Stimulated activated CD8-positive, alpha-beta memory T cell treated with anti-CD3 and anti-CD28 coated beads, Interleukin-4, amount 100 ng/mL, for 24 hours (primary cell): ENCODE data around the gene AFMID.
A peak's percentile ranks its signal among the peaks of the same experiment; 100 is the strongest.

Source experiments
- DNase-seq: peaks from one replicate; pipeline ENCODE4 v3.0.0-alpha.2; 2020; ENCODE audit warnings: low read depth

AFMID gene

DNA sequence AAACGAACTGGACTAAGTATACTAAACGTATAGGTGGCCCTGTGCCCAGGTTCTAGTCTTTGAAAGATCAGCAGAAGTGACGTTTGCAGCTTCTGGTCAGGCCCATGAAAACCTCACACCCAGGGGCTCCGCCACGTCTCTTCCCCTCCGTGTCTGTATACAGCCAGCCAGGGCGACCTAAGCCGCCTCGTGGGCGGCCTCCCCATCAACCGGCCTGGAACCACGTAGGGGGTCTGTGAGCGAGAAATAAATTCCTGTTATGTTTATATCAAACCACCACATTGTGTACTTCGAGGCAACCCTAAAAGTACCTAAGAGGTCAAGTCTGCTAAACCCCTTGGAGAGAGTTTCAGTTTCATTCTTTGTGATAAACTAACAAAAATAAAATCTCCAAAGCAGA, 7.1 kb upstream of the AFMID start:
- DNase-seq, result no peak

DNA sequence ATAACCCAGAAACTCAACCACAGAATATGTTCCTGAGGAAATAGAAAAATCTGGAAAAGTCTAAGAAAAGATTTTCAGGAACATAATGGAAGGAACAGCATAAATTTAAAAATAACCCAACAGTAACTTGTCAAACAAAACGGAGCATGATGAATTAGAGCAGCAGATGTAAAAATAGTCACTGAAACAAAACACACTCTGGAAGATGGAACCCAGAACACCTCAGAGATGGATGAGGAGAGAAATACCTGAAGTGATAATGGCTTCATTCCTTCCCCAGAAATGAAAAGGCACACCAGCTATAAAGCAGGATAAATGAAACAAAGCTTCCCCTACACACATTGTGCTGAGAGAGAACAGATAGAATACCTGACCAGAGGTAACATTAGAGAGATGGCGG, 6.7 kb upstream of the AFMID start:
- no peak for DNase-seq

DNA sequence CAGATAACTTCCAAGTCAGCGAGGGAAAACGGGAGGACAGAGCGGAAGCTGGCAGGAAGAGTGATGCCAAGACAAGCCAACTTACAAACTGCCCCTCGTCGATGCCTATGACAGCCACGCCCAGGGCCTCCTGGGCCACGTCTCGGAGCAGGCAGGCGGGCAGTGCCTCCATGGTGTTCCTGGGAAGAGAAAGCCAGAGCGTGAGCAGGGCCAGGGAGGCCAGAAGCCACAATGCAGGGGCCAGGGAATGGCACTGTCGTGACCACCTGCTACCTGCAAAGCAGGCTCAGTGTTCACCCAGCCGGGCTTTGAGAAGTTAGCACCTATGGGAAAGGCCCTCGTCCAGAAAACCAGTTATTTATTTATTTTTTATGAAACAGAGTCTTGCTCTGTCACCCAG, 4.7 kb upstream of the AFMID start:
- DNase-seq, result no peak

DNA sequence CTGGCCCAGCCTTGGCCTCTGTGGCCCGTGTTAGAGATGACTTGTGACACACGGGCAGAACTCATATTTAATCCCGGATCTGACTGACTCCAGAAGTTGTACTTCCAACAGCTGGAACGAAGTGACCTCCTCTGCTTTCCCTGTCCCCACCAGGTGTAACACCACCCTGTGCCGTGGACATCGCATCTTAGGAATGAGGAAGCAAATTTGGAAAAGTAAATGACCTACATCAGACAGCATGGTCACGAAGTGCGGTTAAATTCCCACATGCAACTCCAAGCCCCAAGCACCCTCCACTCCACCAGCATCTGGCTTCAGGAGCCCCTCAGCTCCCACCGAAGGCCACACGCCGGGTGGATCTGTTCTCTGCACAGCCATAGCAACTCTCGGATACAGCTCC, 3.2 kb upstream of the AFMID start:
- no peak for DNase-seq

DNA sequence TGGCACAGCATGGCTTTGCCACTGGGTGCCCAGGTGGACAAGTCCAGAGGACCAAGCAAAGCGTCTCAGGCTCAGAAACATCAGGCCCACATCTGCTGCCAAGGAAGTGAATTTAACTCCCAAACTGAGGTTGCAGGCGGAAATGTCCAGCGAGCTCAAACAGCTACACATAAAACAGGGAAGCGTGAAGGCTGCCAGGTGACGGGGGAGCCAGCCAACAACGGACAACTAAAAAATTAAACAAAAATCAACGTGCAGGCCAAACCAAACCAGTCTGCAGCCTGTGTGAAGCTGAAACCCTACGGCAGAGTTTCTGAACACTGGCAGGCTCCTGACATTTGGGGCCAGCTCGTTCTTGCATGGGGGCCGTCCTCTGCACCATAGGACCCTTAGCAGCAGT, 2.8 kb upstream of the AFMID start:
- DNase-seq, result no peak

DNA sequence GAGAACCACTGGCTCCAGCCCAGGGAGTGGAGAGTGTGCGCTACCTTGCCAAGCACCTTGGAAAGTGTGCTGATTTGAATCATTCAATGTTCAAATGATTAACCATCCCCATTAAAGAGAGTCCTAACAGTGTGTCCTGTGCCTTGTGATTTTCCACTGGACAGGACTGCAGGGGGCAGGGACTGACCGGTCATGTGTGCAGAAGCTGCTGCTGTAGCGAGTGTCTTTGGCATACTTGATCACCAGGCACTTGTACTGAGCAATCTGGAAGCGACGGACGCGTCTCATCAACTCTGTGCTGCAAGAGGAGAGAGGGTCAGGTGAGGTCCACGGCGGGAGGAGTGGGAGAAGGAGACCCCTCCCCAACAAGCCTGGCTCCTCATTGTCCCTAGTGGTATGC, 2.3 kb upstream of the AFMID start:
- no peak for DNase-seq

DNA sequence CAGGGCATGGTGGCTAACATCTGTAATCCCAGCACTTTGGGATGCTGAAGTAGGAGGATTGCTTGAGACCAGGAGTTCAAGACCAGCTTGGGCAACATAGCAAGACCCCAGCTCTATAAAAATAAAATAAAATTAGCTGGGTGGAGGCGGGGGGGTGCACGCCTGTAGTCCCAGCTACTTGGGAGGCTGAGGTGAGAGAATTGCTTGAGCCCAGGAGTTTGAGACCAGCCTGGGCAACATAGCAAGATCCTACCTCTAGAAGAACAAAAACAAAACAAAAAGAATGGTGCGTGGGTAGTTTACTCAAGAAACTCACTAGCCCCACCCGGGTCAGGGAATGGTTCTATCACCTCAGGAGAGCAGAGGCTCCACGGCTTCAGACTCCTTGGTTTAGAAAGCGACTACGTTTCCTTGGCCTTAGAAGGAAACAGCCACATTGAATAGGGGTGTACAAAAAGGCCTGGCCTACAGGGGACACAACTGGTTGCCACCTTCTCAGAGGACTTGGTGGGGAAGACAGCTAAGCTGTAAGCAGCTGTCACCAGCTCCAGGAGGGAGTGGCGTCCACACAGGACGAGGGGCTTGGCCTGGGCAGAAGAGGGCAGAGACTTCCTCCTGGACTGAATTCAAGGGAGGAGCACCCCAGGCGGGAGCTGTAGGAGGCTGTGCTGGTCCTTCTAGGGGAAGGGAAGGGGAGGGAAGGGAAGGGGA, 1.0 kb upstream of the AFMID start:
- no peak for DNase-seq

DNA sequence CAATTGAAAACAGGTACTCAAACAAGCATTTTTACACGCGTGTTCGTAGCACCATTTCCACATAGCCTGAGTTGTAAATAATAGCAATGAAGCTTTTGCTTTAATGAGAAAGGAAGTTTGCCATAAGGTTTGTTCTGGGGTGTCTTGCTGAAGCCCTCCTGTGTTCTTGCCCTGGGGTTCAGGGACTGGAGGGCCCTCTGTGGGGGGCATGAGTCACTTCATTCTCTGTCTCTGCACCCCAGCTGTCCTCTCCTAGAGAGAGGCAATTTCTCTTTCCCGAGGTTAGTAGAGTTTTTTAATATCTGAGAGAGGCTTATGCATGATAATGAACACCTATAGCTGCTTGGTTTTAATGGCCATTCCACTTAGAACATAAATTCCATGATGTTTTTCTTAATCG, 9.6 kb downstream of the AFMID start:
- DNase-seq, result no peak

DNA sequence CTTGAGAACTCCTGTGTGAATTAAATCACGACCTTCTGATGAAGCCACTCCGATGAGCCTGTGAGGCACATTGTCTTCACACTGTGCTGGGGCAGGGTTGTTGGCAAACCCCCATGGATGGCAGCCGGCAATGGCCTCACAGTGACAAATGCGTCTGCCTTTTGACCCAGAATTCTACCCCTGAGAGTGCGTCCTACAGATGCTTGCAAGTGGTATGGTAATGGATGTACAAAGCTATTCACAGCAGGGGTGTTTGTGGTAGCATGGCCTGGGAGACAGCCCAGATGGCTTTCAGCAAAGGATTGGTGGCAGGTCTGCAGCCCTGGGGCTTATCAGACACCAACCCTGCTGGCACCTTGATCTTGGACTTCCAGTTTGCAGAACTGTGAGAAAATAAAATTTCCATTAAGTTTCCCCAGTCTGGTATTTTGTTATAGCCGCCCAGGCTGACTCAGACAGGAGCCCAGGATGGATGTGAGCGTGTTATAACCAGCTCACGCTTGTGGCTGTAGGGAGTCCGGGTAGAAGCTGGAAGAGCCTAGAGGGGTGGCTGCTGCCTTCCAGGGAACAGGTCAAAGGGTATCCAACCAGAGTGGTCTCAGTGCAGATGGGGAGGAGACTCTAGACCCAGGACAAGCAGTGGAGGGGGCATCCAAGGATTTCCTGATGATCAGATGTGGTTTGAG, 10.1 kb downstream of the AFMID start:
- DNase-seq, result no peak

DNA sequence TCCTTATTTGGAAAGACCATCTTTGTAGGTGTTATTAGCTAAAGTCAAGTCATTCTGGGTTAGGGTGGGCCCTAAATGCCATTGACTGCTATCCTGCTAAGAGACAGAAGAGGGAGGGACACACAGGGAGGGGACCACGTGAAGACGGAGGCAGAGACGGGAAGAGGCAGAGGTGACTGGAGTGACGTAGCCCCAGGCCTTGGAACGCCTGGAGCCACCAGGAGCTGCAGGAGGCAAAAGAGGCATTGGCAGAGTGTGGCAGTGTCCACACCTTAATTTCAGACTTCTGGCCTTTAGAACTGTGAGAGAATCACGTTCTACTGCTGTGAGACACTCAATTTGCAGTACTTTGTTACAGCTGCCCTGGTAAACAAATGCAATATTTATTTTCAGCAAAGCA, 13.3 kb downstream of the AFMID start:
- no peak for DNase-seq

DNA sequence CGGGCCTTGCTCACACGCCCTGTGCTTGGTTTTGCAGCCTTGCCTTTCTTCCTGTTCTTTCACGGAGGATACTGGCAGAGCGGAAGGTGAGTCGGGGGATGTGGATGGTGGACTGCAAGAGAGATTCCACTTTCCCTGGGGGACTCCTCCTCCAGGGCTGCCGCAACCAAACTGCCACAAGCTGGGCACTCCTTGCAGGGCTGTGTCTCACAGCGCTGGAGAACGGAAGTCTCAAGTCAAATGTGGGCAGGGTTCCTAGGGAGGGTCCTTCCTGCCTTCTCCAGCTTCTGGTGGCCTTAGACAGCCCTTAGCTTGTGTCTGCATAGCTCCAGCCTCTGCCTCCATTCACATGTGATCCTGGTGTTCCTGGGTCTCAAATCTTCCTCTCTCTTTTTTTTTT, 15.5 kb downstream of the AFMID start:
- no peak for DNase-seq

DNA sequence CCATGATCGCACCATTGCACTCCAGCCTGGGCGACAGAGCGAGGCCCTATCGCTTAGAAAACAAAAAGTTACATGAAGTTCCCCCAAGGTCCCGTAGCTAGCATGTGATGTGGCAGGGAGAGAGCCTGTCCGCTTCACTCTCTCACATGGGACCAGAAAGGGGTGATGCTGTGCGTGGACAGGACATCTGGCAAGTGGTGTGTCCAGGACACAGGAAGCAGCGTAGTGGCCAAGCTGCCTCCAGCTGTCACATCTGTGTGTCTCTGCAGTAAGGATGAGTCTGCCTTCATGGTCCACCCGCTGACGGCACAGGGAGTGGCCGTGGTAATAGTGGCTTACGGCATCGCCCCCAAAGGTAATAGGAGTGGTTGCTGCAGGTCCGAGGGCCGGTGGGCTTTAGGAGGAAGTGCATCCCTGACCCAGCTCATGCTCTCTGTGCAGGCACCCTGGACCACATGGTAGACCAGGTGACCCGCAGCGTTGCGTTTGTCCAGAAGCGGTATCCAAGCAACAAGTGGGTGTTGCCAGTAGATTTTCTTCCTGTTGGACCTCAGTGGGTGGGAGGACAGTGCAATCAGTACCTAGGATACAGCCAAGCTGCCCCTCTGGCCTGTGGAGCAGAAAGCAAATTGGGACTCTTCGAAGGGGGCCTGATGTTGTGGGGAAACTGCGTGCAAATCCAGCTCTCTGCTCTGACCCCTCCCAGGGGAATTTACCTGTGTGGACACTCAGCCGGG, 17.4 kb downstream of the AFMID start:
- no peak for DNase-seq

DNA sequence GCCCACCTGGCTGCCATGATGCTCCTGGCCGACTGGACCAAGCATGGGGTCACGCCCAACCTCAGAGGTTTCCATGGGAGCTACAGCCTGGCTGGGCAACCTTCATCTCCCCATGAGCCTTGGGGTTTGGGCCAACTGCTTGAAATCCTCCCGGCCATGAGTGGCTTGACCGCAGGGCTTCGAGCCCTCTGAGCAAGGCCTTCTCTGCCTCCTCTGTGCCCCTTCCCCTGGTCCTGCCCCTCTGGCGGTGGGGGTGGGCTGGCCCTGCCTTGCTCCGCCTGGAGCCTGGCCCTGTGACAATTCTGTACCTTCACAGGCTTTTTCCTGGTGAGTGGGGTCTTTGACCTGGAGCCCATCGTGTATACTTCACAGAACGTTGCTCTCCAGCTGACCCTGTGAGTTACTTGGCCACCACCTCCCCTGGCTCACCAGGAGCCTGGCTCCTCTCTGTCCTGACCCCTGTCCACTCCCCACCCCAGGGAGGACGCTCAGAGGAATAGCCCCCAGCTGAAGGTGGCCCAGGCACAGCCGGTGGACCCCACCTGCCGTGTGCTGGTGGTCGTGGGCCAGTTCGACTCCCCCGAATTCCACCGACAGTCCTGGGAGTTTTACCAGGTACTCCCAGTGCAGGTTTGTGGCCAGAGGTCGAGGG, 18.1 kb downstream of the AFMID start:
- no peak for DNase-seq

DNA sequence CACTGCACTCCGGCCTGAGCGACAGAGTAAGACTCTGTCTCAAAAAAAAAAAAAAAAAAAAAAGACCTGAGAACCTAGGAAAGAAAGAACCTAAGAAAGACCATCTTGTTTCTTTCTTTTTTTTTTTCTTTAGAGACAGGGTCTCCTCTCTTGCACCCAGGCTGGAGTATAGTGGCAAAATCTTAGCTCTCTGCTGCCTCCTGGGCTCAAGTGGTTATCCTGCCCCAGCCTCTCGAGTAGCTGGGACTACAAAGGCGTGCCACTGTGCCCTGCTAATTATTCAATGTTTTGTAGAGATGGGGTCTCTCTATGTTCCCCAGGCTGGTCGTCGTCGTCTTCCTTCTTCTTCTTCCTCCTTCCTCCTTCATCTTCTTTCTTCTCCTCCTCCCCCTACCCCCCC, 19.1 kb downstream of the AFMID start:
- DNase-seq, result no peak

DNA sequence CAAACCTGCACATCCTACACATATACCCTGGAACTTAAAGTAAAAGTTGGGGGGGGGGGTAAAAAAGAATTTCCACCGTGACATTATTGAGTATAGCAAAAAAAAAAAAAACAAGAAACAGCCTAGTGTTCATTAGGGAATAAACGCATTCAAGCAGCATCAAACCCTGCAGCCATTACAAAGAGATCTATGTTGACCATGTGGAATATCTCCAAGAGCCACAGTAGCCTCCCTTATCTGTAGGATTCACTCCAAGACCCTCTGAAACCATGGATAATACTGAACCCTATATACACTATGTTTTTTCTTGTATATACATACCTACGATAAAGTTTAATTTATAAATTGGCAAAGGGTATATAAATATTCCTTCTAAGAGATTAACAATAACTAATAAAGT, 21.3 kb downstream of the AFMID start:
- DNase-seq, result no peak

DNA sequence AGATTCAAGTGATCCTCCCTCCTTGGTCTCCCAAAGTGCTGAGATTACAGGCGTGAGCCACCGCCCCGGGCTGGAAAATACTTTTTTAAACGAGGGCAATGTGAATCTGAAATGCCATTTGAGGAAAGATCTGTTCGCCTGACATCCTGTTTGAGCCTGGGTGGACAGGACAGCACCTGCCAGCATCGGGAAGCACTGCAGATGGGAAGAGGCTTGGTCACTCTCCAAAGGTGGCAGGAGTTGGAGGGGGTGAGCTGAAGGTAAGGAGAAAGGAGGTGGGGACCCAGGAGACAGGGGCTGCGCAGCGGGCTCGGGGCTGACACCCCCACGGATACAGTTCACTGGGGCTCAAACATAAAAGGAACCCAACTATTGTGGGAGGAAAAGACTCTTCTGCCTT, 22.9 kb downstream of the AFMID start:
- no peak for DNase-seq

DNA sequence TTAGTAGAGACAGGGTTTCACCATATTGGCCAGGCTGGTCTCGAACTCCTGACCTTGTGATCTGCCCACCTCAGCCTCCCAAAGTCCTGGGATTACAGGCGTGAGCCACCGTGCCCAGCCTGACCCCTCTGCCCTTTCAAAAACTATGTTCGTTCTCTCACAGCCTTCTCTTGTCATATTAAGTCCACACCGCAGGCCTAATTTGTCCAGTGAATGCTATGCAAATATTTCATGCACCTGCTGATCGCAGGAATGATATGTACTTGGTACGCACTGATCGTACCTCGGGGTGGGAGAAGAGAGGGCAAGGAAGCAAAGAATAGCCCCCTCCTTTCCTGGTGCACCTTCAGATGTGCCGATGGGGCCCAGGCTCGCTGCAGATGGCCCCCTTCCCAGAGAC, 23.9 kb downstream of the AFMID start:
- DNase-seq, result no peak

DNA sequence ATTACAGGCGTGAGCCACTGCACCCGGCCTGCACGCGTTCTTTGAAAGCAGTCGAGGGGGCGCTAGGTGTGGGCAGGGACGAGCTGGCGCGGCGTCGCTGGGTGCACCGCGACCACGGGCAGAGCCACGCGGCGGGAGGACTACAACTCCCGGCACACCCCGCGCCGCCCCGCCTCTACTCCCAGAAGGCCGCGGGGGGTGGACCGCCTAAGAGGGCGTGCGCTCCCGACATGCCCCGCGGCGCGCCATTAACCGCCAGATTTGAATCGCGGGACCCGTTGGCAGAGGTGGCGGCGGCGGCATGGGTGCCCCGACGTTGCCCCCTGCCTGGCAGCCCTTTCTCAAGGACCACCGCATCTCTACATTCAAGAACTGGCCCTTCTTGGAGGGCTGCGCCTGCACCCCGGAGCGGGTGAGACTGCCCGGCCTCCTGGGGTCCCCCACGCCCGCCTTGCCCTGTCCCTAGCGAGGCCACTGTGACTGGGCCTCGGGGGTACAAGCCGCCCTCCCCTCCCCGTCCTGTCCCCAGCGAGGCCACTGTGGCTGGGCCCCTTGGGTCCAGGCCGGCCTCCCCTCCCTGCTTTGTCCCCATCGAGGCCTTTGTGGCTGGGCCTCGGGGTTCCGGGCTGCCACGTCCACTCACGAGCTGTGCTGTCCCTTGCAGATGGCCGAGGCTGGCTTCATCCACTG, 27.0 kb downstream of the AFMID start, which contains the start of gene BIRC5:
Gene BIRC5, plus strand, starts transcription at position 238 of the 690 bp plus-strand sequence. Its CDS starts 64 bp downstream, at position 302.
- DNase-seq, result peak; percentile 86

DNA sequence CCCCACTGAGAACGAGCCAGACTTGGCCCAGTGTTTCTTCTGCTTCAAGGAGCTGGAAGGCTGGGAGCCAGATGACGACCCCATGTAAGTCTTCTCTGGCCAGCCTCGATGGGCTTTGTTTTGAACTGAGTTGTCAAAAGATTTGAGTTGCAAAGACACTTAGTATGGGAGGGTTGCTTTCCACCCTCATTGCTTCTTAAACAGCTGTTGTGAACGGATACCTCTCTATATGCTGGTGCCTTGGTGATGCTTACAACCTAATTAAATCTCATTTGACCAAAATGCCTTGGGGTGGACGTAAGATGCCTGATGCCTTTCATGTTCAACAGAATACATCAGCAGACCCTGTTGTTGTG, 27.5 kb downstream of the AFMID start:
- DNase-seq, result no peak

DNA sequence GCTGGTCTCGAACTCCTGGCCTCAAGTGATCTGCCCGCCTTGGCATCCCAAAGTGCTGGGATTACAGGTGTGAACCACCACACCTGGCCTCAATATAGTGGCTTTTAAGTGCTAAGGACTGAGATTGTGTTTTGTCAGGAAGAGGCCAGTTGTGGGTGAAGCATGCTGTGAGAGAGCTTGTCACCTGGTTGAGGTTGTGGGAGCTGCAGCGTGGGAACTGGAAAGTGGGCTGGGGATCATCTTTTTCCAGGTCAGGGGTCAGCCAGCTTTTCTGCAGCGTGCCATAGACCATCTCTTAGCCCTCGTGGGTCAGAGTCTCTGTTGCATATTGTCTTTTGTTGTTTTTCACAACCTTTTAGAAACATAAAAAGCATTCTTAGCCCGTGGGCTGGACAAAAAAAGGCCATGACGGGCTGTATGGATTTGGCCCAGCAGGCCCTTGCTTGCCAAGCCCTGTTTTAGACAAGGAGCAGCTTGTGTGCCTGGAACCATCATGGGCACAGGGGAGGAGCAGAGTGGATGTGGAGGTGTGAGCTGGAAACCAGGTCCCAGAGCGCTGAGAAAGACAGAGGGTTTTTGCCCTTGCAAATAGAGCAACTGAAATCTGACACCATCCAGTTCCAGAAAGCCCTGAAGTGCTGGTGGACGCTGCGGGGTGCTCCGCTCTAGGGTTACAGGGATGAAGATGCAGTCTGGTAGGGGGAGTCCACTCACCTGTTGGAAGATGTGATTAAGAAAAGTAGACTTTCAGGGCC, 32.4 kb downstream of the AFMID start:
- no peak for DNase-seq

DNA sequence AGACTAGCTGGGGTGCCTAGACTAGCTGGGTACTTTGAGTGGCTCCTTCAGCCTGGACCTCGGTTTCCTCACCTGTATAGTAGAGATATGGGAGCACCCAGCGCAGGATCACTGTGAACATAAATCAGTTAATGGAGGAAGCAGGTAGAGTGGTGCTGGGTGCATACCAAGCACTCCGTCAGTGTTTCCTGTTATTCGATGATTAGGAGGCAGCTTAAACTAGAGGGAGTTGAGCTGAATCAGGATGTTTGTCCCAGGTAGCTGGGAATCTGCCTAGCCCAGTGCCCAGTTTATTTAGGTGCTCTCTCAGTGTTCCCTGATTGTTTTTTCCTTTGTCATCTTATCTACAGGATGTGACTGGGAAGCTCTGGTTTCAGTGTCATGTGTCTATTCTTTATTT, 35.9 kb downstream of the AFMID start:
- DNase-seq, result no peak

DNA sequence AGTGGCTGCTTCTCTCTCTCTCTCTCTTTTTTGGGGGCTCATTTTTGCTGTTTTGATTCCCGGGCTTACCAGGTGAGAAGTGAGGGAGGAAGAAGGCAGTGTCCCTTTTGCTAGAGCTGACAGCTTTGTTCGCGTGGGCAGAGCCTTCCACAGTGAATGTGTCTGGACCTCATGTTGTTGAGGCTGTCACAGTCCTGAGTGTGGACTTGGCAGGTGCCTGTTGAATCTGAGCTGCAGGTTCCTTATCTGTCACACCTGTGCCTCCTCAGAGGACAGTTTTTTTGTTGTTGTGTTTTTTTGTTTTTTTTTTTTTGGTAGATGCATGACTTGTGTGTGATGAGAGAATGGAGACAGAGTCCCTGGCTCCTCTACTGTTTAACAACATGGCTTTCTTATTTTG, 36.6 kb downstream of the AFMID start:
- no peak for DNase-seq
